OCI-LY1 (cell line): ENCODE measurements around the gene EEPD1.

Experiments
- H2AFZ ChIP-seq: fragments of 200-600 bp; sonication (generic), shearing (Covaris generic); 2 replicates; pipeline ENCODE4 v1.6.0; 2014; ENCODE audit warnings: antibody characterized with exemption, mild to moderate bottlenecking, low read length
- H3F3A ChIP-seq: fragments of 200-600 bp; sonication (generic), shearing (Covaris generic); 2 replicates; pipeline ENCODE4 v1.6.0; 2014; ENCODE audit warnings: mild to moderate bottlenecking, antibody characterized with exemption, low read length, moderate library complexity; ENCODE audit not compliant: insufficient read depth
- H3K27ac ChIP-seq: fragments of 200-600 bp; sonication (generic); 2 replicates; pipeline ENCODE4 v1.5.1; 2014; ENCODE audit warnings: low read length, mixed run types, mild to moderate bottlenecking, low read depth; ENCODE audit not compliant: poor library complexity, severe bottlenecking
- H3K27me3 ChIP-seq: fragments of 200-600 bp; sonication (generic); 2 replicates; pipeline ENCODE4 v1.6.0; 2014; ENCODE audit warnings: antibody characterized with exemption, mild to moderate bottlenecking, low read length, moderate library complexity; ENCODE audit not compliant: insufficient read depth
- H3K36me3 ChIP-seq: fragments of 200-600 bp; sonication (generic); 2 replicates; pipeline ENCODE4 v1.6.1; 2014; ENCODE audit warnings: mild to moderate bottlenecking, antibody characterized with exemption, low read length, moderate library complexity, mixed read lengths; ENCODE audit not compliant: insufficient read depth
- H3K4me1 ChIP-seq: fragments of 200-600 bp; sonication (generic); 2 replicates; pipeline ENCODE4 v1.5.1; 2014; ENCODE audit warnings: mild to moderate bottlenecking, low read length, moderate library complexity; ENCODE audit not compliant: insufficient read depth, severe bottlenecking
- H3K4me2 ChIP-seq: fragments of 200-600 bp; sonication (generic), shearing (Covaris generic); 2 replicates; pipeline ENCODE4 v1.6.1; 2014; ENCODE audit warnings: low read length
- H3K4me3 ChIP-seq: fragments of 200-600 bp; sonication (generic); 2 replicates; pipeline ENCODE4 v1.5.1; 2014; ENCODE audit warnings: low read length, low read depth, mild to moderate bottlenecking, mixed read lengths; ENCODE audit not compliant: poor library complexity, severe bottlenecking
- H3K79me2 ChIP-seq: fragments of 200-600 bp; shearing (Covaris generic); 2 replicates; pipeline ENCODE4 v1.6.1; 2016; ENCODE audit warnings: mixed run types, low read length, mixed read lengths; ENCODE audit not compliant: insufficient read depth
- H3K9ac ChIP-seq: fragments of 200-600 bp; sonication (generic), shearing (Covaris generic); 2 replicates; pipeline ENCODE4 v1.6.1; 2014; ENCODE audit warnings: mild to moderate bottlenecking, low read length, mixed read lengths
- H3K9me2 ChIP-seq: fragments of 200-600 bp; sonication (generic), shearing (Covaris generic); 2 replicates; pipeline ENCODE4 v1.6.1; 2014; ENCODE audit warnings: low read depth, mild to moderate bottlenecking, low read length, mixed read lengths
- H3K9me3 ChIP-seq: fragments of 200-600 bp; shearing (Covaris generic); 2 replicates; pipeline ENCODE4 v1.6.1; 2014; ENCODE audit warnings: low read length, mixed read lengths
- H4K20me1 ChIP-seq: fragments of 200-600 bp; sonication (generic), shearing (Covaris generic); 2 replicates; pipeline ENCODE4 v1.6.0; 2016; ENCODE audit warnings: mild to moderate bottlenecking, low read length; ENCODE audit not compliant: insufficient read depth
- CTCF ChIP-seq: fragments of 200-600 bp; sonication (generic), shearing (Covaris generic); IDR thresholded peaks from 2 replicates; pipeline ENCODE4 v1.5.1; 2017; ENCODE audit warnings: mild to moderate bottlenecking, antibody characterized with exemption, low read length, moderate library complexity, mixed read lengths
- EZH2 ChIP-seq: fragments of 200-600 bp; sonication (generic), shearing (Covaris generic); IDR thresholded peaks from 2 replicates; pipeline ENCODE4 v1.8.0; 2017; ENCODE audit warnings: borderline replicate concordance, mixed run types, mild to moderate bottlenecking, antibody characterized with exemption, low read length, moderate library complexity, mixed read lengths

The EEPD1 gene

GRCh38 chr7:36266190-36266589 lies 113.1 kb downstream of the EEPD1 start:
- no peak for TF ChIP-seq CTCF
- no peak for TF ChIP-seq EZH2
- H3K4me2 ChIP-seq, result no peak overlapping the region
- H3K27me3 ChIP-seq, result no peaks in the 10 kb centered on the region
- no peaks in the 10 kb centered on the region for H3K79me2 ChIP-seq
- no peaks in the 10 kb centered on the region for H3K36me3 ChIP-seq
- no peak overlapping the region for H3K4me3 ChIP-seq
- no peak overlapping the region for H3K27ac ChIP-seq
- no peaks in the 10 kb centered on the region for H3K9me2 ChIP-seq
- H3K9me3 ChIP-seq, result no peaks in the 10 kb centered on the region
- H3F3A ChIP-seq, result no peaks in the 10 kb centered on the region
- H3K9ac ChIP-seq, result no peak overlapping the region
- peaks cover 30% of the 10 kb centered on the region for H3K4me1 ChIP-seq
- H4K20me1 ChIP-seq, result no peaks in the 10 kb centered on the region
- no peak overlapping the region for H2AFZ ChIP-seq

- Histone ChIP-seq H2AFZ (no peak overlapping the region), H4K20me1 (no peaks in the 10 kb centered on the region), H3K4me1 (peaks cover 25% of the 10 kb centered on the region), H3K79me2 (no peaks in the 10 kb centered on the region), H3K9me3 (no peaks in the 10 kb centered on the region), H3K36me3 (no peaks in the 10 kb centered on the region), H3K4me2 (no peak overlapping the region), H3K9me2 (no peaks in the 10 kb centered on the region), H3K4me3 (no peak overlapping the region), H3K9ac (no peak overlapping the region), H3K27ac (no peak overlapping the region), H3F3A (no peaks in the 10 kb centered on the region), H3K27me3 (no peaks in the 10 kb centered on the region)
- TF ChIP-seq CTCF (no peak), EZH2 (no peak)
Observed at GRCh38 chr7:36266683-36267082, 113.6 kb downstream of the EEPD1 start.

GRCh38 chr7:36272211-36272566 lies 119.1 kb downstream of the EEPD1 start:
- no peak overlapping the region for H3K4me3 ChIP-seq
- H4K20me1 ChIP-seq, result no peaks in the 10 kb centered on the region
- no peak overlapping the region for H3K9ac ChIP-seq
- H3K9me2 ChIP-seq, result no peaks in the 10 kb centered on the region
- TF ChIP-seq CTCF, result no peak
- H2AFZ ChIP-seq, result no peak overlapping the region
- H3K27ac ChIP-seq, result no peak overlapping the region
- no peaks in the 10 kb centered on the region for H3F3A ChIP-seq
- peaks cover 20% of the 10 kb centered on the region for H3K4me1 ChIP-seq
- H3K27me3 ChIP-seq, result no peaks in the 10 kb centered on the region
- H3K79me2 ChIP-seq, result no peaks in the 10 kb centered on the region
- H3K9me3 ChIP-seq, result no peaks in the 10 kb centered on the region
- no peak overlapping the region for H3K4me2 ChIP-seq
- no peaks in the 10 kb centered on the region for H3K36me3 ChIP-seq
